Esophagus squamous epithelium (tissue), 5 donors: ENCODE data around the gene CUEDC2. TPM values are rescaled to one million over a fixed set of nuclear protein-coding genes. Genes with fewer than 3 reads are reported as not detected.
A peak's percentile ranks its signal among the peaks of the same experiment; 100 is the strongest.

Experiments used
- DNase-seq: peaks from one replicate; lab custom pipeline; 2025; lab: John Stamatoyannopoulos, UW
- H3K27ac ChIP-seq, 4 donors: fragments of 200-600 bp; sonication (generic); one replicate each; pipeline ENCODE4 v1.5.1; 2016 to 2019; ENCODE audit warnings: mild to moderate bottlenecking in 1 of 4
- H3K27me3 ChIP-seq, 4 donors: fragments of 200-600 bp; sonication (generic); 1 replicate in 3 of 4; 2 replicates in 1 of 4; pipeline versions ENCODE4 v1.5.1 to v1.6.0; 2017 to 2021; ENCODE audit warnings: antibody characterized with exemption in 1 of 4
- H3K36me3 ChIP-seq, 3 donors: fragments of 200-600 bp; sonication (generic); one replicate each; pipeline ENCODE4 v1.5.1; 2016 to 2019
- H3K4me1 ChIP-seq, 3 donors: fragments of 200-600 bp; sonication (generic); one replicate each; pipeline ENCODE4 v1.5.1; 2017 to 2019
- H3K4me3 ChIP-seq, 4 donors: fragments of 200-600 bp; sonication (generic); 1 replicate in 3 of 4; 2 replicates in 1 of 4; pipeline ENCODE4 v1.5.1; 2016 to 2019; ENCODE audit warnings: mild to moderate bottlenecking in 2 of 4, moderate library complexity in 1 of 4
- H3K9me3 ChIP-seq, 3 donors: fragments of 200-600 bp; sonication (generic); one replicate each; pipeline ENCODE4 v1.5.1; 2016 to 2019
- POLR2A ChIP-seq, 4 donors: fragments of 450-650 bp; IDR thresholded peaks; one replicate each; pipeline ENCODE4 v1.6.1; 2017; ENCODE audit warnings: antibody characterized with exemption in 4 of 4, mild to moderate bottlenecking in 4 of 4, moderate library complexity in 3 of 4
- WGBS, 2 donors: methylation state at CpG; one replicate each; pipeline ENCODE4 v1.1.5; 2018; 5-methylcytosine and 5-hydroxymethylcytosine counted together
- intact Hi-C: fragments of 100-400 bp; cut with DNase I; formaldehyde crosslinking; loops from one replicate; pipeline ENCODE4 v1.15.0; 2022
- total RNA-seq, 4 donors: library from RNA; depleted of rRNA; stranded (reverse); fragments of >200 nt; gene quantifications; one replicate each; pipeline ENCODE4 v1.1.0, GENCODE V29; 2016
- TF ChIP-seq, protein P1 (sequence below), 6 experiments: fragments of 450-650 bp in 4 of 6; fragments of 200-600 bp in 2 of 6; sonication (generic) in 2 of 6; IDR thresholded peaks; one replicate each; pipeline ENCODE4 v1.5.1; 2016 to 2019; ENCODE audit warnings: antibody characterized with exemption in 6 of 6, mild to moderate bottlenecking in 4 of 6, moderate library complexity in 4 of 6
- donor health status: DM: yes; HTN: yes; CAD: no.

The CUEDC2 gene
- total RNA-seq, 4 donors from 2014 or later = 16.6 to 37.6 (median 27.0) TPM

- H3K9me3 ChIP-seq = no peaks in the 10 kb centered on the region
- TF ChIP-seq, protein P1, sequence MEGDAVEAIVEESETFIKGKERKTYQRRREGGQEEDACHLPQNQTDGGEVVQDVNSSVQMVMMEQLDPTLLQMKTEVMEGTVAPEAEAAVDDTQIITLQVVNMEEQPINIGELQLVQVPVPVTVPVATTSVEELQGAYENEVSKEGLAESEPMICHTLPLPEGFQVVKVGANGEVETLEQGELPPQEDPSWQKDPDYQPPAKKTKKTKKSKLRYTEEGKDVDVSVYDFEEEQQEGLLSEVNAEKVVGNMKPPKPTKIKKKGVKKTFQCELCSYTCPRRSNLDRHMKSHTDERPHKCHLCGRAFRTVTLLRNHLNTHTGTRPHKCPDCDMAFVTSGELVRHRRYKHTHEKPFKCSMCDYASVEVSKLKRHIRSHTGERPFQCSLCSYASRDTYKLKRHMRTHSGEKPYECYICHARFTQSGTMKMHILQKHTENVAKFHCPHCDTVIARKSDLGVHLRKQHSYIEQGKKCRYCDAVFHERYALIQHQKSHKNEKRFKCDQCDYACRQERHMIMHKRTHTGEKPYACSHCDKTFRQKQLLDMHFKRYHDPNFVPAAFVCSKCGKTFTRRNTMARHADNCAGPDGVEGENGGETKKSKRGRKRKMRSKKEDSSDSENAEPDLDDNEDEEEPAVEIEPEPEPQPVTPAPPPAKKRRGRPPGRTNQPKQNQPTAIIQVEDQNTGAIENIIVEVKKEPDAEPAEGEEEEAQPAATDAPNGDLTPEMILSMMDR (IDR thresholded peaks at IDR 0.05) = no peak
- TF ChIP-seq POLR2A (IDR thresholded peaks at IDR 0.05) = no peak
- H3K4me3 ChIP-seq = peak within 1 kb of the TSS in 3 of 4 donors; percentile 89 to 97 (median 96)
- peaks cover 0 to 57% (median 2%) of the 10 kb centered on the region in 4 donors for H3K27me3 ChIP-seq
- H3K4me1 ChIP-seq = peaks cover 29 to 49% (median 32%) of the 10 kb centered on the region in 3 donors
- intact Hi-C loops = no loop called here
- WGBS, 2 donors = 0% methylated on average over 3 to 11 of the region's 45 CpGs
- H3K36me3 ChIP-seq = peaks cover 0 to 9% (median 5%) of the 10 kb centered on the region in 3 donors
- H3K27ac ChIP-seq = no peak within 1 kb of the TSS
- DNase-seq = no peak
Observed at GRCh38 chr10:102418622-102419268, 13.6 kb downstream of the CUEDC2 start, which contains the start of gene PSD. Gene PSD, minus strand, starts transcription at chr10:102418785. Its CDS starts 1,747 bp downstream, at chr10:102417038.

- 75% methylated on average over 10 of the region's 20 CpGs; no CpG with 5 or more reads in 1 of the 2 donors for WGBS, 2 donors
- no peak for DNase-seq
Observed at GRCh38 chr10:102416695-102417094, 15.7 kb downstream of the CUEDC2 start.

GRCh38 chr10:102416283-102416682 is 16.1 kb downstream of the CUEDC2 start:
- Histone ChIP-seq H3K9me3 (no peaks in the 10 kb centered on the region), H3K36me3 (no peaks in the 10 kb centered on the region), H3K4me1 (peaks cover 15 to 25% (median 17%) of the 10 kb centered on the region in 3 donors), H3K4me3 (no peak overlapping the region), H3K27ac (no peak overlapping the region), H3K27me3 (peaks cover 0 to 82% (median 12%) of the 10 kb centered on the region in 4 donors)
- TF ChIP-seq, protein P1 (IDR thresholded peaks at IDR 0.05) = no peak
- TF ChIP-seq POLR2A (IDR thresholded peaks at IDR 0.05) = no peak
- no peak for DNase-seq
- WGBS, 2 donors = no CpG with 5 or more reads among the region's 9 CpGs
- intact Hi-C loops = no loop called here

More at GRCh38 chr10:102416695-102417094, 15.7 kb downstream of the CUEDC2 start:
- intact Hi-C loops = no loop called here
- Histone ChIP-seq H3K27me3 (peaks cover 0 to 78% (median 9%) of the 10 kb centered on the region in 4 donors), H3K36me3 (no peaks in the 10 kb centered on the region), H3K4me3 (no peak overlapping the region), H3K9me3 (no peaks in the 10 kb centered on the region), H3K27ac (no peak overlapping the region), H3K4me1 (peaks cover 15 to 28% (median 17%) of the 10 kb centered on the region in 3 donors)
- TF ChIP-seq, protein P1 (IDR thresholded peaks at IDR 0.05) = no peak
- TF ChIP-seq POLR2A (IDR thresholded peaks at IDR 0.05) = no peak

GRCh38 chr10:102414749-102415148 is 17.6 kb downstream of the CUEDC2 start:
- H3K9me3 ChIP-seq = no peaks in the 10 kb centered on the region
- 38 to 45% methylated on average over 3 to 15 of the region's 20 CpGs for WGBS, 2 donors
- H3K27ac ChIP-seq = no peak overlapping the region
- TF ChIP-seq, protein P1 (IDR thresholded peaks at IDR 0.05) = no peak
- no peak for TF ChIP-seq POLR2A (IDR thresholded peaks at IDR 0.05)
- H3K27me3 ChIP-seq = peaks cover 7 to 97% (median 25%) of the 10 kb centered on the region in 4 donors
- H3K36me3 ChIP-seq = no peaks in the 10 kb centered on the region
- H3K4me1 ChIP-seq = peaks cover 13 to 30% (median 15%) of the 10 kb centered on the region in 3 donors
- intact Hi-C loops = no loop called here
- no peak for DNase-seq
- no peak overlapping the region for H3K4me3 ChIP-seq
